A204.1 (cell line): ENCODE results near the gene COL23A1.

Source experiments
- FAIRE-seq: peaks from 2 replicates; lab custom pipeline; 2012; peaks lifted over from hg19 to GRCh38; lab: Jason Lieb, UNC

Gene COL23A1

GRCh38 chr5:178474562-178475184 is 115.5 kb downstream of the COL23A1 start:
- FAIRE-seq = no peak

- no peak for FAIRE-seq
Measured at GRCh38 chr5:178473854-178474253, 116.3 kb downstream of the COL23A1 start.

- FAIRE-seq = no peak
Measured at GRCh38 chr5:178472138-178472537, 118.1 kb downstream of the COL23A1 start.

GRCh38 chr5:178471711-178472110 is 118.5 kb downstream of the COL23A1 start:
- FAIRE-seq = no peak

GRCh38 chr5:178470760-178471025 is 119.5 kb downstream of the COL23A1 start:
- FAIRE-seq = no peak

GRCh38 chr5:178469975-178470759 is 120.0 kb downstream of the COL23A1 start:
- FAIRE-seq = no peak

GRCh38 chr5:178469011-178469974 is 120.9 kb downstream of the COL23A1 start:
- no peak for FAIRE-seq

GRCh38 chr5:178468196-178468685 is 122.0 kb downstream of the COL23A1 start:
- no peak for FAIRE-seq

GRCh38 chr5:178467568-178468195 is 122.5 kb downstream of the COL23A1 start:
- no peak for FAIRE-seq

- FAIRE-seq = no peak
Measured at GRCh38 chr5:178467205-178467567, 123.0 kb downstream of the COL23A1 start.

GRCh38 chr5:178466342-178466741 is 123.9 kb downstream of the COL23A1 start:
- no peak for FAIRE-seq

GRCh38 chr5:178465861-178466288 is 124.3 kb downstream of the COL23A1 start:
- no peak for FAIRE-seq

GRCh38 chr5:178465228-178465860 is 124.8 kb downstream of the COL23A1 start:
- FAIRE-seq = no peak

GRCh38 chr5:178464431-178465048 is 125.7 kb downstream of the COL23A1 start:
- no peak for FAIRE-seq

- FAIRE-seq = no peak
Measured at GRCh38 chr5:178463321-178464155, 126.7 kb downstream of the COL23A1 start.

GRCh38 chr5:178462816-178463215 is 127.4 kb downstream of the COL23A1 start:
- no peak for FAIRE-seq

- FAIRE-seq = no peak
Measured at GRCh38 chr5:178462076-178462475, 128.1 kb downstream of the COL23A1 start.

- FAIRE-seq = no peak
Measured at GRCh38 chr5:178461004-178461730, 129.0 kb downstream of the COL23A1 start.

- no peak for FAIRE-seq
Measured at GRCh38 chr5:178460598-178460997, 129.6 kb downstream of the COL23A1 start.

- no peak for FAIRE-seq
Measured at GRCh38 chr5:178460174-178460573, 130.0 kb downstream of the COL23A1 start.
